Stomach (tissue), 9 donors: ENCODE measurements around the gene ARHGAP28. TPM values are rescaled to one million over a fixed set of nuclear protein-coding genes. Genes with fewer than 3 reads are reported as not detected.

Source experiments
- DNase-seq, 2 donors: peaks; one replicate each; pipeline versions ENCODE4 v3.0.0 to v3.0.0-alpha.2; 2013 to 2019
- H3K27ac ChIP-seq, 5 donors: fragments of 200-600 bp in 4 of 5; sonication (generic) in 4 of 5; one replicate each; pipeline ENCODE4 v1.5.1; 2013 to 2019; ENCODE audit warnings: mild to moderate bottlenecking in 1 of 5, moderate library complexity in 1 of 5
- H3K27me3 ChIP-seq, 3 donors: fragments of 200-600 bp; sonication (generic); one replicate each; pipeline ENCODE4 v1.5.1; 2017 to 2019; ENCODE audit warnings: mixed run types in 1 of 3
- H3K36me3 ChIP-seq, 4 donors: fragments of 200-600 bp; sonication (generic); 1 replicate in 3 of 4; 2 replicates in 1 of 4; pipeline ENCODE4 v1.5.1; 2016 to 2019
- H3K4me1 ChIP-seq, 4 donors: fragments of 200-600 bp; sonication (generic); one replicate each; pipeline ENCODE4 v1.5.1; 2016 to 2019
- H3K4me3 ChIP-seq, 4 donors: fragments of 200-600 bp; sonication (generic) in 3 of 4; one replicate each; pipeline ENCODE4 v1.5.1; 2016 to 2019; ENCODE audit warnings: mild to moderate bottlenecking in 1 of 4
- H3K9me3 ChIP-seq, 4 donors: fragments of 200-600 bp; sonication (generic); one replicate each; pipeline ENCODE4 v1.5.1; 2016 to 2019
- EP300 ChIP-seq: sonication (generic); formaldehyde crosslinking; IDR thresholded peaks from one replicate; pipeline ENCODE4 v1.6.1; 2017; ENCODE audit warnings: antibody characterized with exemption
- POLR2A ChIP-seq, 4 donors: fragments of 450-650 bp; IDR thresholded peaks; one replicate each; pipeline ENCODE4 v1.6.1; 2016; ENCODE audit warnings: antibody characterized with exemption in 4 of 4, control low read depth in 2 of 4, mild to moderate bottlenecking in 1 of 4, moderate library complexity in 1 of 4
- POLR2AphosphoS5 ChIP-seq, 3 donors: sonication (generic); formaldehyde crosslinking; IDR thresholded peaks; one replicate each; pipeline ENCODE4 v1.6.1; 2016; ENCODE audit warnings: antibody characterized with exemption in 3 of 3
- WGBS, 5 donors: extraction: QIAGEN DNeasy Blood & Tissue Kit in 3 of 5; methylation state at CpG; one replicate each; pipeline versions ENCODE4 v1.1.5 to v1.1.7; 2013 to 2018; 5-methylcytosine and 5-hydroxymethylcytosine counted together
- intact Hi-C: fragments of 100-400 bp; cut with DNase I; formaldehyde crosslinking; loops from one replicate; pipeline ENCODE4 v1.15.1; 2023; ENCODE audit warnings: low total_unique reads
- polyA plus RNA-seq, 3 donors: library from polyadenylated mRNA; stranded (reverse); fragments of 200-250 nt; gene quantifications; one replicate each; pipeline ENCODE4 v1.2.3, GENCODE V29; 2013
- total RNA-seq, 5 donors: library from RNA; depleted of rRNA; stranded (reverse); fragments of >200 nt; gene quantifications; one replicate each; pipeline versions ENCODE4 v1.1.0 to v1.2.3, GENCODE V29; 2014 to 2016
- TF ChIP-seq, protein P1 (sequence below), 7 experiments: fragments of 450-650 bp in 4 of 7; fragments of 200-600 bp in 3 of 7; sonication (generic) in 3 of 7; IDR thresholded peaks; one replicate each; pipeline ENCODE4 v1.5.1; 2016 to 2019; ENCODE audit warnings: antibody characterized with exemption in 7 of 7, control low read depth in 2 of 7, mild to moderate bottlenecking in 1 of 7
- donor health status: healthy with polysubstance abuse.
- donor health status: Bipolar disorder and iron deficiency.
- donor health status: healthy.

The ARHGAP28 gene
- total and polyA plus RNA-seq, 8 donors: 0.73 to 33.8 (median 3.6) TPM

DNA sequence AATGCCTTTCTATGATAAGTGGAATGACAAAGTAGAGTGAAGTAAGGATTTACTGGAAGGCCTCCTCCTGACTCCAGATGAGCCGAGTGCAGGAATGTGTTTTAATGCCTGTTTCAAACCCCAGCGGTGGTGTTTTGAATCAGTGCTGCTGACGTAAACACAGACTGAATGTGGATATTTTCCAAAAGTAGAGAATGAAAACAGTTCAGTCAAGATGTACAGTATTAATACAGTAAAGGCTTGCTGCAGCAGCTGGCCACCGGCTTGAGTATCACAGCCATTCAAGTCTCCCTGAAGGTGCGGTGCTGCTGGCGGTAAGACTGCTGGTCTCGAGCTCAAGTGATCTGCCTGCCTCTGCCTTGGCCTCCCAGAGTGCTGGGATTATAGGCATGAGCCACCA, 46.7 kb downstream of the ARHGAP28 start:
- no peaks in the 10 kb centered on the region for H3K36me3 ChIP-seq
- DNase-seq: peak in 1 of 2 donors; percentile 83
- no peak overlapping the region for H3K4me3 ChIP-seq
- intact Hi-C loops: no loop called here
- no peak for TF ChIP-seq POLR2AphosphoS5 (IDR thresholded peaks at IDR 0.05)
- TF ChIP-seq, protein P1, sequence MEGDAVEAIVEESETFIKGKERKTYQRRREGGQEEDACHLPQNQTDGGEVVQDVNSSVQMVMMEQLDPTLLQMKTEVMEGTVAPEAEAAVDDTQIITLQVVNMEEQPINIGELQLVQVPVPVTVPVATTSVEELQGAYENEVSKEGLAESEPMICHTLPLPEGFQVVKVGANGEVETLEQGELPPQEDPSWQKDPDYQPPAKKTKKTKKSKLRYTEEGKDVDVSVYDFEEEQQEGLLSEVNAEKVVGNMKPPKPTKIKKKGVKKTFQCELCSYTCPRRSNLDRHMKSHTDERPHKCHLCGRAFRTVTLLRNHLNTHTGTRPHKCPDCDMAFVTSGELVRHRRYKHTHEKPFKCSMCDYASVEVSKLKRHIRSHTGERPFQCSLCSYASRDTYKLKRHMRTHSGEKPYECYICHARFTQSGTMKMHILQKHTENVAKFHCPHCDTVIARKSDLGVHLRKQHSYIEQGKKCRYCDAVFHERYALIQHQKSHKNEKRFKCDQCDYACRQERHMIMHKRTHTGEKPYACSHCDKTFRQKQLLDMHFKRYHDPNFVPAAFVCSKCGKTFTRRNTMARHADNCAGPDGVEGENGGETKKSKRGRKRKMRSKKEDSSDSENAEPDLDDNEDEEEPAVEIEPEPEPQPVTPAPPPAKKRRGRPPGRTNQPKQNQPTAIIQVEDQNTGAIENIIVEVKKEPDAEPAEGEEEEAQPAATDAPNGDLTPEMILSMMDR (IDR thresholded peaks at IDR 0.05): no peak
- no peak for TF ChIP-seq POLR2A (IDR thresholded peaks at IDR 0.05)
- TF ChIP-seq EP300: no peak
- no peaks in the 10 kb centered on the region for H3K9me3 ChIP-seq
- H3K27ac ChIP-seq: peak overlapping the region in 1 of 5 donors; percentile 45
- 55 to 75% (median 74%) methylated on average over 7 of the region's 7 CpGs for WGBS, 5 donors
- peaks cover 0 to 4% (median 1%) of the 10 kb centered on the region in 4 donors for H3K4me1 ChIP-seq
- no peaks in the 10 kb centered on the region for H3K27me3 ChIP-seq

GRCh38 chr18:6777509-6777908, 48.0 kb downstream of the ARHGAP28 start:
- Histone ChIP-seq H3K36me3 (no peaks in the 10 kb centered on the region), H3K27me3 (no peaks in the 10 kb centered on the region), H3K9me3 (no peaks in the 10 kb centered on the region), H3K4me3 (no peak overlapping the region), H3K4me1 (peaks cover 0 to 15% (median 7%) of the 10 kb centered on the region in 4 donors), H3K27ac (no peak overlapping the region)
- DNase-seq: no peak
- TF ChIP-seq POLR2AphosphoS5 (IDR thresholded peaks at IDR 0.05) (no peak), EP300 (no peak), POLR2A (IDR thresholded peaks at IDR 0.05) (no peak)
- TF ChIP-seq, protein P1 (IDR thresholded peaks at IDR 0.05): no peak
- 90 to 100% (median 94%) methylated on average over 3 of the region's 3 CpGs for WGBS, 5 donors
- intact Hi-C loops: no loop called here

DNA sequence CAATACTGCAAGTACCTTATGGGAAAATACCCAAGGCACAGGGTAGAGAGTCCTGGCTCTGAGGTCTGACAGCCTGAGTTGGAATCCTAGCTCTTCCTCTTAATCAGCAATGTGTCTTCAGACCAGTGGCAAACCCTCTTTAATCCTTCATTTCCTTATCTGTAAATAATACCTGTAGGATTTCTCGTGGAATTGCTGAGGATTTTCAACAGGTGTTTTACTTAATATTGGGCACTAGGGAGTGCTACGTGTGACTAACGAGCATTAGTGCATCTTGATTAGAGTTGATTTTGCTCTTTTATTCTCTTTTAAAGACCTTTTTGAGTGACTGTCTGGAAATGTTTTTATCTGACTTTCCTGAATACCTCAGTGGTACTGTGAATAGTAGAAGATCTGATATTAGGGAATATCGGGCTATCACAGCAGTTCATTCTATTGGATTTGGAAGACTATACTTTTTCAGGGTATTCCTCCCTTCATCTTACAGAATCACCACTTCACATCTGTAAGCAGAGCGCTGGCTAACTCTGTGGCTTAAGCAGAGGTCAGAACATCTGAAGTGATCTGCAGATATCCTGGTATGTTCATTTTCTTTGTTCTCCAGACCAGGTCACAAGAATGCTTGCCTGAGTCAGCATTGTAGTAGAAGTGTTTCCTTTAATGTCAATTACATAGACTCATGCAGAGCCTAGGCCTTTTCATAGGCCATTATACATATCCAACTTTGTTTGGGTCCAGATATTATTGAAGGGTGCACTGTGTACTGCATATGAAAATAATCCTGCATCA, 49.1 kb downstream of the ARHGAP28 start:
- TF ChIP-seq POLR2A (IDR thresholded peaks at IDR 0.05) (no peak), POLR2AphosphoS5 (IDR thresholded peaks at IDR 0.05) (no peak), EP300 (no peak)
- TF ChIP-seq, protein P1 (IDR thresholded peaks at IDR 0.05): no peak
- H3K36me3 ChIP-seq: no peaks in the 10 kb centered on the region
- no peak overlapping the region for H3K4me3 ChIP-seq
- H3K9me3 ChIP-seq: no peaks in the 10 kb centered on the region
- intact Hi-C loops: no loop called here
- no peak for DNase-seq
- H3K4me1 ChIP-seq: peaks cover 0 to 15% (median 7%) of the 10 kb centered on the region in 4 donors
- WGBS, 5 donors: 80 to 86% (median 84%) methylated on average over 5 of the region's 5 CpGs
- no peaks in the 10 kb centered on the region for H3K27me3 ChIP-seq
- H3K27ac ChIP-seq: no peak overlapping the region

GRCh38 chr18:6781142-6781714, 51.7 kb downstream of the ARHGAP28 start:
- no peaks in the 10 kb centered on the region for H3K27me3 ChIP-seq
- H3K4me1 ChIP-seq: peaks cover 0 to 11% (median 7%) of the 10 kb centered on the region in 4 donors
- peak overlapping the region in 4 of 5 donors; percentile 1 to 64 (median 11) for H3K27ac ChIP-seq
- TF ChIP-seq POLR2AphosphoS5 (IDR thresholded peaks at IDR 0.05): no peak
- TF ChIP-seq EP300: no peak
- TF ChIP-seq, protein P1 (IDR thresholded peaks at IDR 0.05): no peak
- no peak for TF ChIP-seq POLR2A (IDR thresholded peaks at IDR 0.05)
- no peak overlapping the region for H3K4me3 ChIP-seq
- DNase-seq: no peak
- intact Hi-C loops: no loop called here
- H3K9me3 ChIP-seq: no peaks in the 10 kb centered on the region
- 25 to 42% (median 32%) methylated on average over 7 of the region's 7 CpGs for WGBS, 5 donors
- H3K36me3 ChIP-seq: no peaks in the 10 kb centered on the region
